Endothelial cell of umbilical vein (primary cell): Measurements from ENCODE around the gene LGALS14. TPM values are rescaled to one million over a fixed set of nuclear protein-coding genes. Genes with fewer than 3 reads are reported as not detected.

Source experiments
- BruUV-seq: library from RNA; stranded (reverse); fragments of 400-500 nt; replicated peaks from 2 replicates; lab custom pipeline; 2021; lab: Mats Ljungman, UMichigan
- CTCF ChIA-PET: fragments of 300-600, 350-600 bp; sonication (Branson Sonifier 250); formaldehyde crosslinking; loops from one replicate; lab custom pipeline; 2021; ENCODE audit warnings: antibody characterized with exemption, inconsistent platforms; lab: Charles Lee
- POLR2A ChIA-PET: fragments of 300-600, 350-600 bp; sonication (Branson Sonifier 250); formaldehyde crosslinking; loops from one replicate; lab custom pipeline; 2021; ENCODE audit warnings: antibody characterized with exemption, inconsistent platforms; lab: Charles Lee
- DNase-seq: peaks from one replicate; pipeline ENCODE4 v3.0.0-alpha.2; 2011; ENCODE audit warnings: low read depth, low spot score
- FAIRE-seq: peaks from 2 replicates; lab custom pipeline; 2011; peaks lifted over from hg19 to GRCh38; lab: Jason Lieb, UNC
- H2AFZ ChIP-seq: 2 replicates; pipeline ENCODE4 v1.6.0; 2012; ENCODE audit warnings: low read depth, low read length, control low read depth, inconsistent platforms
- H3K27ac ChIP-seq: 2 replicates; pipeline ENCODE4 v1.5.1; 2011; ENCODE audit warnings: low read depth, mild to moderate bottlenecking, control low read depth, low read length, moderate library complexity; ENCODE audit not compliant: insufficient read depth
- H3K27me3 ChIP-seq, 2 experiments: 2 replicates each; pipeline versions ENCODE4 v1.6.0 to v1.6.1; 2011; ENCODE audit warnings: low read length in 2 of 2, mixed read lengths in 1 of 2; ENCODE audit not compliant: control insufficient read depth in 2 of 2, insufficient read depth in 2 of 2
- H3K36me3 ChIP-seq, 2 experiments: 2 replicates in 1 of 2; 3 replicates in 1 of 2; pipeline ENCODE4 v1.5.1; 2011; ENCODE audit warnings: low read length in 2 of 2, mild to moderate bottlenecking in 1 of 2, moderate library complexity in 1 of 2; ENCODE audit not compliant: control insufficient read depth in 2 of 2, insufficient read depth in 2 of 2; ENCODE audit errors: extremely low read depth in 1 of 2
- H3K4me1 ChIP-seq: 3 replicates; pipeline ENCODE4 v1.5.1; 2011; ENCODE audit warnings: mild to moderate bottlenecking, low read length; ENCODE audit not compliant: control insufficient read depth, insufficient read depth; ENCODE audit errors: extremely low read depth
- H3K4me2 ChIP-seq: 2 replicates; pipeline ENCODE4 v1.6.1; 2011; ENCODE audit warnings: low read length, control low read depth, mixed read lengths; ENCODE audit not compliant: insufficient read depth
- H3K4me3 ChIP-seq, 3 experiments: fragments of 200-600 bp in 1 of 3; sonication (generic), shearing (Covaris generic) in 1 of 3; replicated peaks in 1 of 3; 2 replicates each; pipeline ENCODE4 v1.5.1; 2011 to 2016; ENCODE audit warnings: control low read depth in 3 of 3, low read length in 3 of 3, mild to moderate bottlenecking in 2 of 3, inconsistent platforms in 1 of 3, low read depth in 1 of 3, moderate library complexity in 1 of 3; ENCODE audit not compliant: insufficient read depth in 1 of 3
- H3K79me2 ChIP-seq: 2 replicates; pipeline ENCODE4 v1.6.0; 2012; ENCODE audit warnings: low read length, inconsistent platforms; ENCODE audit not compliant: control insufficient read depth, insufficient read depth
- H3K9ac ChIP-seq: replicated peaks from 2 replicates; pipeline ENCODE3; 2011; ENCODE audit warnings: low read length, control low read depth; ENCODE audit not compliant: insufficient read depth; ENCODE audit errors: extremely low read depth
- H3K9me1 ChIP-seq: replicated peaks from 3 replicates; pipeline ENCODE4 v1.6.0; 2011; ENCODE audit warnings: mild to moderate bottlenecking, low read length; ENCODE audit not compliant: control insufficient read depth, insufficient read depth; ENCODE audit errors: extremely low read depth
- H3K9me3 ChIP-seq: replicated peaks from 2 replicates; pipeline ENCODE4 v1.5.1; 2012; ENCODE audit warnings: low read length, inconsistent platforms; ENCODE audit not compliant: control insufficient read depth, insufficient read depth
- H4K20me1 ChIP-seq: replicated peaks from 2 replicates; pipeline ENCODE3; 2011; ENCODE audit warnings: mild to moderate bottlenecking, low read length; ENCODE audit not compliant: control insufficient read depth, insufficient read depth; ENCODE audit errors: extremely low read depth
- CTCF ChIP-seq, 2 donors: IDR thresholded peaks; 1 replicate in 1 of 2; 2 replicates in 1 of 2; pipeline ENCODE4 v1.5.1; 2011; ENCODE audit warnings: low read length in 2 of 2, mild to moderate bottlenecking in 2 of 2, moderate library complexity in 2 of 2, control low read depth in 1 of 2, inconsistent platforms in 1 of 2, low read depth in 1 of 2; ENCODE audit not compliant: insufficient read depth in 1 of 2; ENCODE audit errors: extremely low read depth in 1 of 2
- EZH2 ChIP-seq: IDR thresholded peaks from 2 replicates; pipeline ENCODE4 v1.6.1; 2012; ENCODE audit warnings: borderline replicate concordance, low read depth, mild to moderate bottlenecking, moderate library complexity, low read length, inconsistent platforms; ENCODE audit not compliant: severe bottlenecking
- FOS ChIP-seq: IDR thresholded peaks from 2 replicates; pipeline ENCODE4 v1.6.1; 2011; ENCODE audit warnings: mild to moderate bottlenecking, low read length, moderate library complexity, borderline replicate concordance; ENCODE audit not compliant: insufficient read depth
- GATA2 ChIP-seq: IDR thresholded peaks from 2 replicates; pipeline ENCODE4 v1.7.0; 2011; ENCODE audit warnings: low read depth, mild to moderate bottlenecking, moderate library complexity, mixed read lengths, low read length; ENCODE audit not compliant: insufficient read length, insufficient read depth
- JUN ChIP-seq: IDR thresholded peaks from 2 replicates; pipeline ENCODE4 v1.6.1; 2011; ENCODE audit warnings: borderline replicate concordance, low read depth; ENCODE audit not compliant: insufficient read length, insufficient read depth
- MAX ChIP-seq: IDR thresholded peaks from 2 replicates; pipeline ENCODE4 v1.6.1; 2011; ENCODE audit not compliant: insufficient read depth, insufficient read length
- MYC ChIP-seq: IDR thresholded peaks from one replicate; pipeline ENCODE4 v1.6.1; 2011; ENCODE audit warnings: mild to moderate bottlenecking, low read depth, low read length
- POLR2A ChIP-seq: IDR thresholded peaks from 2 replicates; pipeline ENCODE4 v1.6.1; 2012; ENCODE audit warnings: low read depth, mild to moderate bottlenecking, control low read depth, low read length
- POLR2AphosphoS5 ChIP-seq: IDR thresholded peaks from 2 replicates; pipeline ENCODE4 v1.6.1; 2012; ENCODE audit warnings: low read depth, mild to moderate bottlenecking, control low read depth, low read length, moderate library complexity; ENCODE audit not compliant: insufficient read depth
- dilution Hi-C: fragments of 300-500 bp; cut with MboI; formaldehyde crosslinking; loops from one replicate; pipeline ENCODE4 v1.15.0; 2019; ENCODE audit warnings: low sequenced_read_pairs; ENCODE audit not compliant: extremely low pct_ligation_motif_present
- intact Hi-C: fragments of 100-400 bp; cut with micrococcal nuclease; formaldehyde crosslinking; loops from one replicate; pipeline ENCODE4 v1.10.0; 2022
- polyA plus RNA-seq, 4 experiments: library from polyadenylated mRNA; depleted of rRNA in 3 of 4; stranded (reverse) in 3 of 4; unstranded in 1 of 4; fragments of >200 nt; gene quantifications; 2 replicates each; pipeline versions ENCODE4 v1.2.1 to v1.2.3, GENCODE V29; 2011 to 2012; ENCODE audit warnings: missing spikeins in 1 of 4
- total RNA-seq: library from RNA; stranded (reverse); gene quantifications from 2 replicates; pipeline ENCODE4 v1.2.3, GENCODE V29; 2021

The LGALS14 gene
- total and polyA plus RNA-seq, 2 donors (not counting 3 experiments of a cell fraction or from before 2014, with no cell fraction given) = not detected

GRCh38 chr19:39680593-39680992 lies 23.7 kb upstream of the LGALS14 start:
- Histone ChIP-seq H3K4me2 (no peak overlapping the region), H3K4me3 (no peak overlapping the region), H3K9ac (no peak overlapping the region), H3K36me3 (no peaks in the 10 kb centered on the region), H3K27me3 (no peaks in the 10 kb centered on the region), H4K20me1 (no peaks in the 10 kb centered on the region), H3K4me1 (no peaks in the 10 kb centered on the region), H3K27ac (no peak overlapping the region), H3K9me3 (no peaks in the 10 kb centered on the region), H3K9me1 (no peaks in the 10 kb centered on the region), H2AFZ (no peak overlapping the region), H3K79me2 (no peaks in the 10 kb centered on the region)
- dilution Hi-C loops = no loop called here
- CTCF ChIA-PET = no interaction called here
- DNase-seq (no peak), FAIRE-seq (no peak)
- no TSS peak for BruUV-seq
- POLR2A ChIA-PET = no interaction called here
- intact Hi-C loops = no loop called here
- TF ChIP-seq EZH2 (no peak), CTCF (IDR thresholded peaks at IDR 0.05; ENCODE audit: extremely low read depth in 1 of 2, insufficient read depth in 1 of 2, low read depth in 1 of 2, low read length in 2 of 2) (no peak), POLR2A (no peak), FOS (no peak), MAX (no peak), POLR2AphosphoS5 (no peak), GATA2 (no peak), JUN (no peak), MYC (no peak)
